Retinal pigment epithelial cell (primary cell): ENCODE results near the gene GDF10.

Experiments
- DNase-seq: peaks from one replicate; pipeline ENCODE4 v3.0.0-alpha.2; 2010; ENCODE audit warnings: low read depth
- H3K4me3 ChIP-seq: 2 replicates; pipeline ENCODE4 v1.5.1; 2011; ENCODE audit warnings: mild to moderate bottlenecking, low read length, control low read depth, moderate library complexity
- CTCF ChIP-seq: conservative IDR thresholded peaks from 2 replicates; pipeline ENCODE4 v1.5.1; 2011; ENCODE audit warnings: low read depth, low read length, control low read depth, inconsistent platforms

The GDF10 gene

GRCh38 chr10:47348661-47349470 lies 48.9 kb downstream of the GDF10 start:
- no peak for DNase-seq
- H3K4me3 ChIP-seq, result no peak overlapping the region
- no peak for TF ChIP-seq CTCF

- no peak for TF ChIP-seq CTCF
These were observed 49.5 kb downstream of the GDF10 start for GRCh38 chr10:47349516-47349915.

GRCh38 chr10:47349941-47350371 lies 50.0 kb downstream of the GDF10 start:
- H3K4me3 ChIP-seq, result no peak overlapping the region
- DNase-seq, result no peak
- TF ChIP-seq CTCF, result no peak

More at GRCh38 chr10:47349516-47349915, 49.5 kb downstream of the GDF10 start:
- no peak overlapping the region for H3K4me3 ChIP-seq
- DNase-seq, result no peak

DNA sequence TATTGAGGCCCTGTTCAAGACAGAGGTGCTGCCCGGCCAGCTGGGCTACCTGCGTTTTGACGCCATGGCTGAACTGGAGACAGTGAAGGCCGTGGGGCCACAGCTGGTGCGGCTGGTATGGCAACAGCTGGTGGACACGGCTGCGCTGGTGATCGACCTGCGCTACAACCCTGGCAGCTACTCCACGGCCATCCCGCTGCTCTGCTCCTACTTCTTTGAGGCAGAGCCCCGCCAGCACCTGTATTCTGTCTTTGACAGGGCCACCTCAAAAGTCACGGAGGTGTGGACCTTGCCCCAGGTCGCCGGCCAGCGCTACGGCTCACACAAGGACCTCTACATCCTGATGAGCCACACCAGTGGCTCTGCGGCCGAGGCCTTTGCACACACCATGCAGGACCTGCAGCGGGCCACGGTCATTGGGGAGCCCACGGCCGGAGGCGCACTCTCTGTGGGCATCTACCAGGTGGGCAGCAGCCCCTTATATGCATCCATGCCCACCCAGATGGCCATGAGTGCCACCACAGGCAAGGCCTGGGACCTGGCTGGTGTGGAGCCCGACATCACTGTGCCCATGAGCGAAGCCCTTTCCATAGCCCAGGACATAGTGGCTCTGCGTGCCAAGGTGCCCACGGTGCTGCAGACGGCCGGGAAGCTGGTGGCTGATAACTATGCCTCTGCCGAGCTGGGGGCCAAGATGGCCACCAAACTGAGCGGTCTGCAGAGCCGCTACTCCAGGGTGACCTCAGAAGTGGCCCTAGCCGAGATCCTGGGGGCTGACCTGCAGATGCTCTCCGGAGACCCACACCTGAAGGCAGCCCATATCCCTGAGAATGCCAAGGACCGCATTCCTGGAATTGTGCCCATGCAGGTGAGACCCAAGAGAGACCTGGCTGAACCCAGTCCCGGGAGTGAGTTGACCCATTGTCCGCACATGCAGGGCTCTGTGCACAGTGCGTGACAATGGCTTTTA lies 51.0 kb downstream of the GDF10 start:
- no peak overlapping the region for H3K4me3 ChIP-seq
- no peak for TF ChIP-seq CTCF
- no peak for DNase-seq

DNA sequence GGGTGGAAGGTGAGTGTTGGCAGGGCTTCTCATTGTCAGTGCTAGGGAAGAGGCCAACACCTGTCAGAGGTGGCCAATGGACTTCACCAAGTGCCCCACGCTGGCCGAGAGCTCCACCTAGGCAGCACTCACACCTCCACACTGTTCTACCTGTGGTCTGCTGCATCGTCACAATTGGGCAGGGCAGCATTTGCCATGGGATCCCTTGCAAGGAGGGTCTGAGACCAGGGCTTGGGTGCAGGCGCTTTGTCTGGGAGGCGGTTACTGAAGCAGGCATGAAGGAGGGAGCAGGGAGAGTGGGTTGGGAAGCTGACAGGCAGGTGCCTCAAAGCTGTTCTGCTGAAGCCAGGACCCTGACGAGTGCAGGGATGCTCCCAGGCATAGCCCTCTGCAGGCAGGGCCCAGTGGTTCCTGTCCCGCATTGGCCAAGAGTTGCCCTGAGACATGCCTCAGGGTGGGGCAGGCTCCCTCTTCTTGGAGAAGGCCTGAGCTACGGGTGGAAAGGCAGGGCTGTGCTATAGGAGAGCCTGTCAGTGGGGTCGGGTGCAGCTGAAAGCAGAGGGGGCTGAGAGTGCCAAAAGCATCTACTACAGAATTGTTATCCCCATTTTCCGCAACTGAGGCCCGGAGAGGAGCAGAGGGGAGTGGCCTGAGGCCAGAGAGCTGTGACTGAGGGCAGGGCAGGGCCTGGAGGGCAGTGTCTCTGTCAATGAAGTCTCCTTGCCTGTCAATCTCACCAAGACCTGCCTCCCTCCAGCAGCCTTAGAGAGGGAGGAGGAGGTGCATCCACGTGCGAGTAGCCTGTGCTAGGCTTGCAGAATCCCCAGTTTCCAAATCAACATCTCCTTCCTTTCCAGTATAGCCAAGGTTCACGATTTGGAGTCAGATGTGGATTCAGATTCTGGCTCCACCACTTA lies 52.2 kb downstream of the GDF10 start:
- no peak for TF ChIP-seq CTCF
- DNase-seq, result no peak
- no peak overlapping the region for H3K4me3 ChIP-seq

DNA sequence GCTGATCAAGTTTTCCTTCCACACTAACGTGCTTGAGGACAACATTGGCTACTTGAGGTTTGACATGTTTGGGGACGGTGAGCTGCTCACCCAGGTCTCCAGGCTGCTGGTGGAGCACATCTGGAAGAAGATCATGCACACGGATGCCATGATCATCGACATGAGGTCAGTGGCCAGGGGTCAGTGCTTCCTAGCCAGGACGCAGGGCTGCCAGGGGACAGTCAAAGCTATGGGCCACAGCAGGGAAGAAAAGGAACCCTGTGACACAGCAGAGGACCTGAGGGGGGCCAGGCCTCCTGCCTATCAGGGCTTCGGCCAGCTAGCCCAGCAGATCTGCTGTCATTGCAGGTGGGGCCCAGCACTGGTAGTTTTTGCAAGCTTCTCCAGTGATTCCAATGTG lies 53.4 kb downstream of the GDF10 start:
- TF ChIP-seq CTCF, result no peak
- no peak for DNase-seq
- no peak overlapping the region for H3K4me3 ChIP-seq
